Activated CD8-positive, alpha-beta memory T cell treated with anti-CD3 and anti-CD28 coated beads for 48 hours (primary cell): Measurements from ENCODE around the gene SEL1L2.

Source experiments
- DNase-seq, 3 experiments: peaks; one replicate each; pipeline ENCODE4 v3.0.0-alpha.2; 2020; ENCODE audit warnings: low read depth in 2 of 3, low spot score in 2 of 3

SEL1L2 gene

DNA sequence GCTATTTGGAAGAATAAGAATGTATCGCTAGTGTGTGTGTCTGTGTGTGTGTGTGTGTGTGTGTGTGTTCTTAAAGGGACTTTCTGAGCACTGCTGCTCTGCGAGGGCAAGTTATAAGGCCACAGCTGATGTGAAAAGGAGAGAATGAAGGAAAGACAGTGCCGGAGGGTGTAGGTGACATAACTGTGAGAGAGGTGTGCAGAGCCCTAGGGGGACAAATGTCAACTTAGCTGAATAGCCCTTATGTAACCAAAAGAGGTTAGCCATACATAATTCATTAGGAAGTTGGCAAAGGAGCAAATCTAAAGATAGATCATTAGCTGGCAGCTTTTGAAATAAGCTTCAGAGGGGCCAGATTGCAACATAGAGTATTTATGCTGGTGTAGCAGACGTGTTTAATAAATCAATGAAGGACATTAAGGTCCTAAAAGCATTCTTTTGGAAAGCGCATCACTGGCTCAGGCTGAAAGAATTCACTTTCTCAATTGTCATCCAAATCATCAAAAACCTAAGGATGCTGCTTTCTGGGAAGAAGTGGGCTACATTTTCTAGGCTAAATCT lies 124.5 kb downstream of the SEL1L2 start:
- no peak for DNase-seq

DNA sequence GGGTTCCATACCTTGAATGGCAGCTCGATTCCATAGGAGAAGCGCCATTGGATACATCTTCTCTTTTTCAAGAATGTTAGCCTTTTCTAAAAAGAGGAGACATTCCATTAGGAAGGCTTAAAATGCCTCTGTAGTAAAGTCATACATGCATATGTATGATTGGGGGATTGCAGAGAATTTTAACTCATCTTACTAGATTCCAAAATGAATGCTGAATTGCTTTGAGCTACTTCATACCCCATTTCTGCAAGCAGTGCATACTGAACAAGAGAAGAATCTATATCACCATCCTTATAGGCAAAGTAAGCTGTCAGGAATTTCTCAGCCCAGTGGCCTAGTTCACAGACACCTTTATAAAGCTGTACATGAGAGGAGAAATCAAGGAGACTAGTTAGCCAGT lies 125.3 kb downstream of the SEL1L2 start:
- DNase-seq, result no peak

DNA sequence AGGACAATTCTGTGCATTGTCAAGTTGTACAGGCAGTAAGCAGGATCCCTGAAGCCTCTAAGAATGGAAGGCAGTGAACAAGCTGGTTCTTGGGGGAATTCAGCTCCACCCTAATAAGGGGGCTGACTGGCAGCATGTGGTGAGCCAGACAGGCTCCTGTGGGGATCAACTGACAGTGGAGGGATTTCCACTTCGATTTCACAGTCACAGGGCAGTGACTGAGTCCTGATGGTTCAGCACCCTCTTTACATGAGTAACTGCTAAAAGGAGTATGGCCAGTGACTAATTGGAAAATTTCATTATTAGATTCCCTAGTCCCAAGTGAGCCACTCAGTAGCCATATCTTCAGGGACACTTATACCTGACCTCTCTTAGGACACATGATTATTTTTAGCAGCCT lies 127.2 kb downstream of the SEL1L2 start:
- no peak for DNase-seq

DNA sequence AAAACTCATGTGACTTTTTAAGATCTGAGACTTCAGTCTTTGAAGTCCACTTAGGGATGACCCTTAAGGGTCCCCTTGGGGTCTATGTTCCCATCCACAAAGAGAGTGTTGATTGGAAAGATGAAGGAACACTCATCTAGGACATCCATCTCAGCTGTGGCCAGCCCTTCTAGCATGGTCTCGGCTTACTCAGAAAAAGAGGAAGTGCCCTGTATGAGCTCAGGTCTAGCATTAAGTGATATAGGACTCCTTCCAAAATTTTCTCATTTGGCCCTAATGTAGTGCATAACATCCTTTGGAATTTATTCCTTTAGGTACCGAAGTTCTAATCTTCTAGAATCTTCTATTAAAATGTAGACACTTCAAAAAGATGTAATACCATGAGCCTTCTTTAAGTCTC lies 128.2 kb downstream of the SEL1L2 start:
- DNase-seq, result no peak

DNA sequence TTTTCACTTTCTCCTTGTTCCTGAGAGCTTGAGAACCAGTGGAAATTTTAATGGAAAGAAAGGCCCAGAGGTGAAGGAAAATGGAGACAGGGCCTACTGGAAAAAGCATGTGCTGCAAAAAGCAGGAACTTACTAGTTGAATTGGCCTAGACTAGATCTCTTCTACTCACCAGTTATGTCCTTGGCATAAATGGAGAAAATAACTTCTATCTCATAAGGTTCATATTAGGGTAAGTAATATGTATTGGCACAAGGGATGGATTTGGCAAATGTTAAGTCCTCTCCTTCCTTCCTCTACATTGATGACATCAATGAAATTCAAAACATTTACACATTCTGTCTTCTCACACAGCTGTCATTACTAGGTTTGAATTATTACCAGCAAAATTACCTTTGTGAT lies 131.5 kb downstream of the SEL1L2 start:
- no peak for DNase-seq

DNA sequence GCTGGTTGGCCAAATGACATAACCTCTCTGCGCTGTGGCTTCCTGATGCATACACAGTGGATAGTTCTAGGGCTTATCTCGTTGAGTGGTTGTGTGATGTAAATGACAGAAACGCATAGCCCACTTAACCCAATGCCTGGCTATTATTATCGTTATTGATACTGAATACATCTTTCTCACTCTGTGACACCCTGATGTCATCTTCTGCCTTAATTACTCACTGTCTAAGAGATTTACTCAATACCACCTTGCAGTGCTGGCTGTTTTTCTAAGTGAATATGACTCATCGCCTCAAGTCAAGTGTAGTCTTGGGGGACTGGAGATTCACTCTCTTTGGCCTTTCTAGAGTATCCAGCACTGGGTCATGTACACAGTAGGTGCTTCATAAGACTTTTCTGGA lies 132.0 kb downstream of the SEL1L2 start:
- DNase-seq, result no peak

DNA sequence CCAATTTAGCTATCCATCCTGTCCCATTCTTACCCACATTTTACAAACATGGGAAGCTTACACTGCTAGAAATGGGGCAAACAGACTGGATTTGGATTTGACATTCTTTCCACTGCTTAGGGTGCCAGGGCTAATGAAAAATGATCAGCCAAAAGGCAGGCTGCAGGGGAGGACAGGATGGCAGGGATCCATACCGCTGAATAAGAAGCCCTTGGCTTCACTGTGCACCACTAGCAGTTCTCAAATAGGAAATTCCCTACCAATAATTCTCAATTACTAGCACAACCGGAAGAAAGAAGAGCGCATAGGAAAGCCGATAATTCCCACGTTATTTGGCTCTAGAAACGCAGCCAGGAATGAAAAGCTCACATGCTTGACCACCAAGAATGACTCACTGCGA lies 132.5 kb downstream of the SEL1L2 start:
- no peak for DNase-seq

DNA sequence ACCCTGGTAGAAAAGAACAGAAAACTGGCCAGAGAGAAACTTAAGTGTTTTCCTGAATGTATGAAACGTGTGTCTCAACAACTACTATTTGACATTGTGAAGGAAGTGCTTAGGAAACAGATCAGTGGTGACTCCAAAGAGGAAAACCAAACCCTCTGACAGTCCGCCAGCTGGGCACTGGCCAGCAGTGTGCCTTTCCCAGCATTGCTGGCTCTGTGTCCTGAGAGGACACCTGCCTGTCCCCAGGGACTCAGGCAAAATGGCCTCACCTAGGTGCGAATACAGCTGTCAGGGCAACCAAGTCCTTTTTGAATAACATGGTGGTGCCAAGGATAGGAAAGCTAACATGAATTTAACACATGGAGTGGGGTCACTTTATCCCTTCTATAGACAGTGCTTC lies 133.1 kb downstream of the SEL1L2 start:
- DNase-seq, result no peak

DNA sequence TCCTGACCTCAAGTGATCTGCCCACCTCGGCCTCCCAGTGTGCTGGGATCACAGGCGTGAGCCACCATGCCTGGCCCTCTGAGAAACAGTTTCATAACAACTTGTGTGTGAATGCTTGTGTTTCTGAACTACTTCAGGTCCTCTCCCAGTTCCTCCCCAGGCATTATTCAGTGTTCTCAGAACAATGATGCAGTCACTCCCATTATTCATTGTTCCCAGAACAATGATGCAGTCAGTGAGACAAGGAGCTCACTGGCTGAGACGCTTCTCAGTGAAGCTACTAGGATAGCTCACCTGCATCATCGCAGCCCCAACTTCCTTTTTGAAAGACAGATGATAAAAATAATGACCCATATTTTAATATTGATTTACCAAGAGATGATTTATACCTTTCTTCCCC lies 134.1 kb downstream of the SEL1L2 start:
- DNase-seq, result no peak

DNA sequence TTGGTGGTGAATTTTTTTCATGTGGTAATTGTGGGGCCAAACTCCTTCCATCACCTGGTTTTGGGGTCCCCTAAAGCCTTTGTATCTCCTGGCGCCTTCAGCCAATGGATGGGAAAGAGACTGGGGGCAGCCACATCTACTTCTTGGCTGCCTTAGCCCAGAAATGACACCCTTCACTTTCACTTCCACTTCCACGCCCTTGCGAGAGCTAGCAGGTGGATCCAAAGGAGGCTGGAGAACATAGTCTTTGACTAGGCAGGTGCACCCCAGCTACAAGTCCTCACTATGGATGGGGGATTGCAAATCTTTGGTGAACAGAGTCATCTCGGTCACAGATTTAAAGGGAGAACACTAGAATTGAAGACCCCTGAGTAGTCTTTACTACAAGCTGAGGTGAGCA lies 134.8 kb downstream of the SEL1L2 start:
- no peak for DNase-seq

DNA sequence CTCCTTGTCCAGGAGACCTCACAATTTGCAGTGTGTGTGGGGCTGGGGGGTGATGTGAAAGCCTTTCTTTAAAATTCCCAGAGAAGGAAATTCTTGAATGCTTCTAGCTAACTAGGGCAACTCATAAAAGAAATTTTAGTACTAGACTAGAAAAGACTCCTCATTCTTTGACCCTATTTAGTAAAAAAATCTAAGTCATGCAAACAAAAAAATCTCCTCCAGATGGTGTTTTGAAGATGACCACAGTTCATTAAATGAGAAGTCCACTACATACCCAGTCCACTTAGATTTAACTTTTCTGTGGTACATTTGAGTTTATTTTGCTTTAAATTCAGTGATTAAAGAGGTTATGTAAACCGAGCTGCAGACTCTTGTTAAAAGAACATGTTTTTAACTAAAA lies 138.1 kb downstream of the SEL1L2 start:
- DNase-seq, result no peak

DNA sequence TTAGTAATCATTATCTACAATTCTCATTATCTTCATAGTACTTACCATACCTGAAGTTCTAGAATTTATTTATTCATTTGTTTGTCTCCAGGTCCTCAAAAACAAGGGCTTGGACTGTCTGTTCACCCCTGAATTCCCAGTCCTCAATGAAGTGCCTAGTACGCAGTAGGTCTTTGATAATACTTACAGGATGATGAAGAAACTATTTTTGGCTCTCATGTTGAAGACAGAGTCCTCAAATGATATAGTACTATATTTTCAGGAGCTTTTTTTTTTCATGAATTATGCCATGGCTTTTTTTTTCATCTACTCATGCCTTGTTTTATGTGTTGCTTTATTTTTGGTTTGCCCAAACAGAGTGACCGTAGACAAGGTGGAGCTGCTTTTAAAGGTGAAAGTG lies 139.1 kb downstream of the SEL1L2 start:
- no peak for DNase-seq

DNA sequence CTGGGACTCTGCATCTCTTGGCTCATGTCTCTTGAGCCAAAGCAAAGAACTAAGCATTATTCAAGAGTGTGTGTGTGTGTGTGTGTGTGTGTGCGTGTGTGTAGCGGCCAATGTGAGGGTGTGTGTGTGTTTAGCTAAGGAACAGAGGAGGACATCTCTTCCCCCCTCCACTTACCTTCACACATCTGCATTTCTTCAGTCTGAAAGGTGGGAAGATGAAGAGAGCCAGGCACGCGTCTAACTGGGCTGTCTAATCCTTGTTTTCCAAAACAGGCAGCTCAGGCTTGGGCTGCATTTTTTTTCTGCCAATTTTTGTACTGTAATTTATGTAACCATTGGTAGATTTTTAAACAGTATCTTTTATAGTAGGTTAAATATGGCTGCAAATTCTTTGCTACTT lies 146.1 kb downstream of the SEL1L2 start:
- no peak for DNase-seq

DNA sequence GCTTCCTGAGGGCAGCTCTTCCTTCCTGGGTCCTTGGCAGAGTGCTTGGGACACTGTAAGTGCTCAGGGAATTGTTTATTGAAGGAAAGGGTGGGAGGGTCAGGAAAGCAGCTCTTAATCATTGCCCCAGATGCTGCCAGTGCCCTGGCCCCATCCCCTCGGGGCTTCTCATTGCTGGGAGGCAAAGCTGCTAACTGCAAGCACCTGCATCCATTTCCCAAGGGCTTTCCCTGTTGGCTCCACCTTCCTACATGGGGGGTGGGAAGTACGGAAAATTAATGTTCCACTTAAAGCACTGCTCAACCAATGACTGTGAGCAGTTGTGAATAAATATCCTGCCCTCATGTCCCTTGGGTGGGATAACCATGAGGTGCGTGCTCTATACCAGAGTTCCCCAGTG lies 149.2 kb downstream of the SEL1L2 start:
- no peak for DNase-seq

DNA sequence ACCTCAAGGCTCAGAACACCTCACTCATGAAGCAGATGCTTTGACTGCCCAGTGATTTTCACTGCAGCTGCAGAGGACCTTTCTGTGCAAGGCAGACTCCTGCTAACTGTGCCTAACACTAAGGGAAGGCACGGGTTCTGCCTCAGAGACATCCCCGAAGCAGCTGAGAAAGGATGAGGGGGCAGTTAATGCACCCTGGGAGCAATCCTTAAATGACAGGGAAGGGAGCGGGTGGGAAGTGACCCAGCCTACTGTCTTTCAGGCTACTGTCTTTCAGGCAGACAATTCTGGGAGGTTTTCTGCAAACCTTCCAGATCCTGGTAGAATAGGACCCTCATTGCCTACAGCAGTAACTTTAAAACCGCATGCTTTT lies 150.3 kb downstream of the SEL1L2 start:
- DNase-seq, result no peak

DNA sequence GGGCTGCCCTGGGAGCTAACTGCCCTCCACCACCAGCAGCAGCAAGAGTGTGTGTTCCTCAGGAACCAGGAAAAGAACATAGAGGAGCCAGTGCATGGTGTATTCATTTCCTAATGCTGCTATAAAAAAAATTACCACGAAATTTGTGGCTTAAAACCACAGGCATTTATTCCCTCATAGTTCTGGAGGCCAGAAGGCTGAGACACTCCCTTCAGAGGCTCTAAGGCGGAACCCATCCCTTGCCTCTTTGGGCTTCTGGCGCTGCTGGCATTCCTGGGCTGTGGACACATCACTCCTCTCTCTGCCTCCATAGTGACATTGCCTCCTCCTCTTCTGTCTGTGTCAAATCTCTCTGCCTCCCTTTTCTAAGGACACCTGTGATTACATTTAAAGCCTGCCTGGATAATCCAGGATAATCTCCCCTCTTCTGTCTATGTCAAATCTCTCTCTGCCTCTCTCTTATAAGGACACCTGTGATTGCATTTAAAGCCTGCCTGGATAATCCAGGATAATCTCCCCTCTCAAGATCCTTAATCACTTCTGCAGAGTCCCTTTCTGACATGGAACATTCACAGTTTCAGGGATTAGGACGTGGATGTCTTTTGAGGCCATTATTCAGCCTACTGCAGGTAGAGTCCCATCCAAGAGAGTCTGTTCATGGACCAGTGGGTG lies 150.9 kb downstream of the SEL1L2 start:
- no peak for DNase-seq

DNA sequence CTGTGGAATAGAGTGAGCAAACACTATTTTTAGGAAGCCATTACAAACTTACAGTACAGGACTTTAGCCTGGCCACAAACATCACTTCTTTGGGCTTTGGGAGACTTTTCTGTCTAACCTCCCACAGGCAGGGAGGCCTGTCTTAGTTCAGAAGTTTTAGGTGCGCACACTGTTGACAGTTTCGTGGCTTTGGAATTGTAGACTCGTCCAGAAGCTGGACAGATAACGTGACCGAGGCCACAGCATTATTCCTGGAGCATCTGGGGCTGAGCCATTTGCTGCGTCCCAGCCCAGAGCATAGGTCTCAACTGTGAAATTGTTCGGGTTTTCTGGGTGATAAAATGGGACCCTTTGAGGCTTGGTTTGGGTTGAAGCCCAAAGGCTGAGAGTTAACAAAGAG lies 151.8 kb downstream of the SEL1L2 start:
- DNase-seq, result no peak

DNA sequence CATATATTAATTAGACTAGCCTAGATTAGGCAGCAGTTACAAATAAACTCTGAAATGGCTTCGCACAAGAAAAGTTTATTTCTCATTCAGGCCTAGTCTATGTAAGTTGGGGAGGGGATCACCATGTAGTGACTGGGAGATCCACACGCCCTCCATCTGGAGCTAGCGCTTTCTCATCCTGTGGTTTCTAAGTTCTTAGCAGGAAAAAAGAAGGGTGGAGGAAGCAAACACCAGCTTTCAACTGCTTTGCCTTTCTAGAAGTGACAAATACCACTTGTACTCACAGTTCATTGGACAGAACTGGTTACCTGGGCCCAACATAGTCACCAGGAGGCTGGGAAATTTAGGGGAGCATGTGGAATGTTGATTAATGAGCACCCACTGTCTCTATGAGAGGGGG lies 158.9 kb downstream of the SEL1L2 start:
- no peak for DNase-seq

DNA sequence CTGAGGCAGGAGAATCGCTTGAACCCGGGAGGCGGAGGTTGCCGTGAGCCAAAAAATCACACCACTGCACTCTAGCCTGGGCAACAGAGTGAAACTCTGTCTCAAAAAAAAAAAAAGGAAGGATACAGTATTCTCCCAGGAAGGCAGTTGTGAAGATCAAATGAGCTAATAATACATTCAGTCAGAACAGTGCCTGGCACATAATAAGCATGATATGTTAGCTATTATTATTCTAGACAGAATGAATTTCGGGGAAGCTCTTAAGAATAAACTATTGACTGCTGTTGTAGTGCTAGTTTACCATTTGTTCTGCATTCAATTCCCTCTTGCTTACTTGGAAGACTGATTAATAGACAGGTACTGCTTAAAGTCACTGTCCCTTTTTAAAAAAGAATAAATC lies 164.9 kb downstream of the SEL1L2 start:
- no peak for DNase-seq

DNA sequence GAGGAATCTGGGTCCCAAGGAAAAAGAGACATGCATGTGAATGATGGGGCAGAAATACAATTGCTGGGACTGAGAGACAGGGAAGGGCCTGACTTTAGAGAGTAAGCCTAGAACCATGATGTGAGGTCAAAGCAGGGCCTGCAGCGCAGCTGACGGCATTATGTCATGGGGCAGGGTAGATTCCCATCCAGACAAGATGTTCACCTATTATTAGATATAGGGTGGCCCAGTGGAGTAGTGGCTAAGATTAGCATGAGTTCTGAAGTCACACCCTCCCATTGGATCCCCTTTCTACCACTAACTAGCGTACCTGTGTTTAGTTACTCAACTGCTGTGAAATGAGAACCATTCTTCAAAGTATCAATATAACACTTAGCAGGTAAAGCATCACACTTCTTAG lies 166.0 kb downstream of the SEL1L2 start:
- DNase-seq, result no peak

DNA sequence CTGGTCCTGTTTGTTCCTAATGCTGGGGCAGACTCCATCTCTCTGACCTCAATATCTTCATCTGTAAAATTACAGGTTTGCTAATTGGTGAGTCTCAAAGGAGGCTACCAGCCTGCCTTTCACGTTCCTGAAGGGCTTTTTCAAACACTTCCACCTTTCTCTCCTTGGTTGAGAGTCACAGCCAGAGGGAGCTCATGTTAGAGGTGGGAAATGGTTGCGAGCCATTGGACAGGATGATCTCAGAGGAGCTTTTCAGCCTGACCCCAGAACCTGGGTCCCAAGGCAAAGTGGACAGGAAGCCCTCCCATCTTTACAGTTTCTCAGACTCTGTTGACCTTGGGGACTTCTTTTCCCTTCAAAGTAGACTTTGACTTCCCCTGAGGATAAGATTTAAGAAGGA lies 168.0 kb downstream of the SEL1L2 start:
- no peak for DNase-seq

DNA sequence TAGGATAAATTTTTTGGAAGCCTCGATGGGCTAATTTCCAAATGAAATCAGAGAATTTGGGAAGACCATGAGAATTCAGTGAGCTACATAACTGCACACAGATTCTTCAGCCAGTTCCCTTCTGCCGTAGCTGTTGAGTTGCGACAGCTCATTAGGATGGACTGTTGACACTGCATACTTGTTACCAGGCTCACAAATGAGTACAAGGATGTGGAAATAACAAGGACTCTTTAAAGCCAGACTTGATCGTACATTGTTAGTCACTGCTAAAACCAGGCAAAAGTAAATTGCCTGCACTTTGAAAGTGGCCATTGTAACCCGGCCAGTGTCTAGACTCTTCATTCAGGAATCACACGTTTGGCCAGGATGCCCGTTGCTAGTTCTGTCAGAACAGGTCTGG lies 168.5 kb downstream of the SEL1L2 start:
- no peak for DNase-seq

DNA sequence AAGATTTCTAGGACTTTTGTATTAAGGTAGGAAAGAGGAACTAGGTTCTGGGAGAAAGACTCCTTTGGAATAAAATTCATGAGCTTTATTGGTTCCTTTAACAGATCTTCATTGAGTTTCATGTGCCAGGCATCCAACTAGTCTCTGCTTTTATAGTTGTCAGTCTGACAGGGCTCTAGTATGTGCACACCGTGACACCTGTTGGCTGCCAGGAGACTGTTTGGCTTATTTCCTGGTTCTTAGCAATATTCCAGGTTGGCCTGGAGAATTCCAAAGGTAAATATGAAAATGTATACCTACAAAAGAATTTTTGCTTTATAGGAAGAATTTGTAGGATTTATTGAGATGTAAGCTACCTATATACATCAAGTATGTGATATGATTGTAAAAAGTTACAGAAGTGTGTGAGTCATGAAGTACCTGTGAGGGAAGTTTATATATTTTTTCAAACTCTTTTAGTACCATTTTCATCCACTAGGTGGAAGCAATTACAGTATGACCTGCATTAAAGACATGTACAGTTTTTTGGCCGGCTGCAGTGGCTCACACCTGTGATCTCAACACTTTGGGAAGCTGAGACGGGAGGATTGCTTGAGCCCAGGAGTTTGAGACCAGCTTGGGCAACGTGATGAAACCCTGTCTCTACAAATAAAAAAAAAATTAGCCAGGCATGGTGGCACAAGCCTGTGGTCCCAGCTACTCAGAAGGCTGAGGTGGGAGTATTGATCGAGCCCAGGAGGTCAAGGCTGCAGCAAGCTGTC lies 170.3 kb downstream of the SEL1L2 start:
- DNase-seq, result no peak
